ENCODE data around the gene CTIF.

GRCh38 chr18:48766487-48766886 is 227.7 kb downstream of the CTIF start:
- TF ChIP-seq CTCF (IDR thresholded peaks at IDR 0.05; ENCODE audit: insufficient read depth, low read length, poor library complexity, severe bottlenecking) (no peak), EZH2phosphoT487 (conservative IDR thresholded peaks at IDR 0.05; ENCODE audit: low read length) (no peak)
